HPDE6-E6E7 (cell line): ENCODE results near the gene KLF2.

Source experiments
- DNase-seq: peaks from one replicate; pipeline ENCODE4 v3.0.0; 2011; ENCODE audit warnings: missing footprints; ENCODE audit errors: extremely low spot score

The KLF2 gene

GRCh38 chr19:16364231-16364865, 39.7 kb downstream of the KLF2 start:
- no peak for DNase-seq

GRCh38 chr19:16365300-16365996, 40.8 kb downstream of the KLF2 start:
- DNase-seq = no peak

- DNase-seq = no peak
Measured at GRCh38 chr19:16366056-16366432, 41.4 kb downstream of the KLF2 start.

GRCh38 chr19:16366433-16367260, 42.0 kb downstream of the KLF2 start:
- DNase-seq = no peak

GRCh38 chr19:16367261-16367683, 42.6 kb downstream of the KLF2 start:
- DNase-seq = no peak

GRCh38 chr19:16368385-16369305, 44.0 kb downstream of the KLF2 start:
- DNase-seq = no peak

GRCh38 chr19:16369306-16369663, 44.7 kb downstream of the KLF2 start:
- DNase-seq = no peak

- DNase-seq = no peak
Measured at GRCh38 chr19:16369664-16370576, 45.3 kb downstream of the KLF2 start.

GRCh38 chr19:16370641-16371391, 46.2 kb downstream of the KLF2 start:
- no peak for DNase-seq

GRCh38 chr19:16371540-16371986, 46.9 kb downstream of the KLF2 start:
- DNase-seq = no peak

- no peak for DNase-seq
Measured at GRCh38 chr19:16372065-16372915, 47.7 kb downstream of the KLF2 start.

- no peak for DNase-seq
Measured at GRCh38 chr19:16373079-16373478, 48.5 kb downstream of the KLF2 start.

GRCh38 chr19:16373532-16373931, 48.9 kb downstream of the KLF2 start:
- DNase-seq = no peak

GRCh38 chr19:16373989-16374388, 49.4 kb downstream of the KLF2 start:
- DNase-seq = no peak

GRCh38 chr19:16374436-16374835, 49.8 kb downstream of the KLF2 start:
- DNase-seq = no peak

- no peak for DNase-seq
Measured at GRCh38 chr19:16375157-16375935, 50.7 kb downstream of the KLF2 start.

GRCh38 chr19:16375936-16376185, 51.2 kb downstream of the KLF2 start:
- no peak for DNase-seq

GRCh38 chr19:16376241-16376640, 51.6 kb downstream of the KLF2 start:
- no peak for DNase-seq
